Kasumi-1 (cell line): ENCODE measurements around the gene NDUFS3.
"Not testable (repeated sequence)": the region's sequence is repeated elsewhere in the genome, so short reads cannot be mapped to it uniquely, and the experiment has no call there.

Source experiments
- DNase-seq, 2 experiments: peaks; one replicate each; lab custom pipeline; 2025; lab: John Stamatoyannopoulos, UW

NDUFS3 gene

DNA sequence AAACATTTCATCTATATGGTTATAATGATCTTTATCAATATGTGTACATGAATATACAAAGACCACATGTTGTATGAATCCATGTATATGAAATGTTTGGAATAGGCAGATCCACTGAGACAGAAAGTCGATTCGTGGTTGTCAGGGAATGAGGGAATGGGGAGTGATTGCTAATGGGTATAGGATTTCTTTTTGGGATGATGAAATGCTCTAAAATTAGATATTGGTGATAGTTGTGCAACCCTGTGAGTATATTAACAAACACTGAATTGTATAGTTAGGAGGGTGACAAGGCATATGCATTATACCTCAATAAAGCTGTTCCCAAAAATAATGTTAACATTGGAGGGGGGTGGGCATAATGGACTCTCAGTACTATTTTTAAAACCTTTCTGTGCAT lies 18.4 kb upstream of the NDUFS3 start:
- DNase-seq, result no peak

DNA sequence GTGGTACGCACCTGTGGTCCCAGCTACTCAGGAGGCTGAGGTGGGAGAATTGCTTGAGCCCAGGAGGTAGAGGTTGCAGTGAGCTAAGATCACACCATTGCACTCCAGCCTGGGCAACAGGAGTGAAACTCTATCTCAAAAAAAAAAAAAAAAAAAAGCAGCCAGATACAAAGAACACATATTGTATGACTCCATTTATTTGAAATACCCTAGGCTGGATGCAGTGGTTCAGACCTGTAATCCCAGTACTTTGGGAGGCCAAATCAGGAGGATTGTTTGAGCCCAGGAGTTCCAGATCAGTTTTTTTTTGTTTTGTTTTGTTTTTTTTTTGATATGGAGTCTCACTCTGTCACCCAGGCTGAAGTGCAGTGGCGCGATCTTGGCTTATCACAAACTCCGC lies 16.5 kb upstream of the NDUFS3 start:
- DNase-seq, result not testable (repeated sequence)

DNA sequence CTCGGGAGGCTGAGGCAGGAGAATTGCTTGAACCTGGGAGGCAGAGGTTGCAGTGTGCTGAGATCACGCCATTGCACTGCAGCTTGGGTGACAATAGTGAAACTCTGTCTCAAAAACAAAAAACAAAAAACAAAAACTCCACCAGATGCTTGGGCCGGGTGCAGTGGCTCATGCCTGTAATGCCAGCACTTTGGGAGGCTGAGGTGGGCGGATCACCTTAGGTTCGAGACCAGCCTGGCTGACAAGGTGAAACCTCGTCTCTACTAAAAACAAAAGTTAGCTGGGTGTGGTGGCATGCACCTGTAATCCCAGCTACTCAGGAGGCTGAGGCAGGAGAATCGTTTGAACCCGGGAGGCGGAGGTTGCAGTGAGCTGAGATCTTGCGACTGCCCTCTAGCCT lies 14.5 kb upstream of the NDUFS3 start:
- DNase-seq, result not testable (repeated sequence)

DNA sequence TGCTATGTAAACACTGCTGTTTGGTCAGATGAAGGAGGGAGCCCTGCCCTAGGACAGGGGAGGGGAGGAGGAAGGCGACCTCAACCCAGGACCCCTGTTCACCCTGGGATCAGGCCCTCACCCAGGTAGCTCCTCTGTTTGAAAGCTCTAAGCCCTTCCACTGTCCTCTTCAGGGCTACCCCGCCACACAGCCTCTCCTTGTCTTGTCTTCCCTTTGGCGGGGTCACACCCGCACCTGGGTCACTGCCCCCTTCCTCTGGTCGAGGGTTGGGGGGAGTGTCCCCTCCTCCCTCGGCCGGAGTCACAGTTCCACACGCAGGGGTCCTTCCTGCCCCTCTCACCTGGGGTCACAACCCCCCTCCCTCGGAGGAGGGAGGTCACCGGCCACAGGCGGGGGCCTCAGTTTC lies 13.9 kb upstream of the NDUFS3 start:
- peak in 1 of 2 experiments; percentile 23 for DNase-seq

DNA sequence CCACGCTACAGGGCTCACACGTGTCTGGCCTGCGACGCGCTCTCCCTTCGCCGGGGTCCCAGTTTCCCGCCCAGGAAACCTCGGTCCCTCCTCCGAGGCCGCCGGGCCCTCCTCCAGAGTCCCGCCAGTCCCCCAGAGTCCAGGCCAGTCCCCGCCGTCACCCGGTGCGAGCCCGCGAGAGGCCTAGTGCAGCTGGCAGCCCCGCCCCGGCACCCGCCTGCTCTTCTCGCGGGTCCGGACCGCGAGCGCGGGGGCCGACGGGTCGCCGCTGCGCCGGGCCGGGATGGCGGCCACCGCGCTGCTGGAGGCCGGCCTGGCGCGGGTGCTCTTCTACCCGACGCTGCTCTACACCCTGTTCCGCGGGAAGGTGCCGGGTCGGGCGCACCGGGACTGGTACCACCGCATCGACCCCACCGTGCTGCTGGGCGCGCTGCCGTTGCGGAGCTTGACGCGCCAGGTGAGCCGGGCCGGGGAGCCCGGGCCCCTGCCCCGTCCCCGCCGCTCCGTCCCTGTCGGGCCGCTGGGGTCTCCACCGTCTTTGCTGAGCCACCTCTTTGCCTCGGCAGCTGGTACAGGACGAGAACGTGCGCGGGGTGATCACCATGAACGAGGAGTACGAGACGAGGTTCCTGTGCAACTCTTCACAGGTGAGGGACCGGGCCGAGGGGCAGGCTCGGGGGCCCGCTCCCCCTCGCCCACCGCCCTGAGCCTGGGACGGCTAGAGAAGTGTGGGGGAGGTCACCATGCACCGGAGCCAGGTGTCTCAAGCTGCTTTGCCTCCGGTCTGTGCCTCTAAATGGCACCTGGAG lies 13.3 kb upstream of the NDUFS3 start, which contains the start of gene PTPMT1:
Gene PTPMT1, plus strand, starts transcription at position 260 of the 809 bp plus-strand sequence. Its CDS starts 24 bp downstream, at position 284.
- peak; percentile 51 to 61 for DNase-seq

DNA sequence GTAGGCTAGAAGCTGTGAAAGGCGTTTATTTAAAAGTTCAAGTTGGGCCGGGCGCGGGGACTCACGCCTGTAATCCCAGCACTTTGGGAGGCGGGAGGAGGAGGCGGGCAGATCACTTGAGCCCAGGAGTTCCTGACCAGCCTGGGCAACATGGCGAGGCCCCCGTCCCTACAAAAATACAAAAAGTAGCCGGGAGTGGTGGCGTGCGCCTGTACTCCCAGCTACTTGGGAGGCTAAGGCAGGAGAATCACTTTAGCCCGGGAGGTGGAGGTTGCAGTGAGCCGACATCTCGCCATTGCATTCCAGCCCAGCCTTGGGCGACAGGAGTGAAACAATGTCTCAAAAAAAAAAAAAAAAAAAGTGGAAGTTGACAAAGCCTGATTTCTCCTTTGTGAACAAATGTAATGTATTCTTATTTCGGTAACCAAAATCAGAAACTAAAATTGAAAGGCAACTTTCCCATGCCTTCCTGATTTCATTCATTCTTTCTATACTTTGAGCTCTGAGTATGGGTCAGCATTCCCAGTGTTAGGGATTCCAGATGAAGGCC lies 12.7 kb upstream of the NDUFS3 start:
- DNase-seq, result no peak

DNA sequence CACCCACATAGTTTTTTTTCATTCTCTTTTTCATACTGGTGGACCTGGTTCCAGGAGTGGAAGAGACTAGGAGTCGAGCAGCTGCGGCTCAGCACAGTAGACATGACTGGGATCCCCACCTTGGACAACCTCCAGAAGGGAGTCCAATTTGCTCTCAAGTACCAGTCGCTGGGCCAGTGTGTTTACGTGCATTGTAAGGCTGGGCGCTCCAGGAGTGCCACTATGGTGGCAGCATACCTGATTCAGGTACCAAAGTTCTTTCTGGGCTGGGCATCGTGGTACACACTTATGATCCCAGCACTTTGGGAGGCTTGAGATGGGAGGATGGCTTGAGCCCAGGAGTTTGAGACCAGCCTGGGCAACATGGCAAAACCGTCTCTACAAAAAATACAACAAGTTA lies 9.2 kb upstream of the NDUFS3 start:
- DNase-seq, result no peak

DNA sequence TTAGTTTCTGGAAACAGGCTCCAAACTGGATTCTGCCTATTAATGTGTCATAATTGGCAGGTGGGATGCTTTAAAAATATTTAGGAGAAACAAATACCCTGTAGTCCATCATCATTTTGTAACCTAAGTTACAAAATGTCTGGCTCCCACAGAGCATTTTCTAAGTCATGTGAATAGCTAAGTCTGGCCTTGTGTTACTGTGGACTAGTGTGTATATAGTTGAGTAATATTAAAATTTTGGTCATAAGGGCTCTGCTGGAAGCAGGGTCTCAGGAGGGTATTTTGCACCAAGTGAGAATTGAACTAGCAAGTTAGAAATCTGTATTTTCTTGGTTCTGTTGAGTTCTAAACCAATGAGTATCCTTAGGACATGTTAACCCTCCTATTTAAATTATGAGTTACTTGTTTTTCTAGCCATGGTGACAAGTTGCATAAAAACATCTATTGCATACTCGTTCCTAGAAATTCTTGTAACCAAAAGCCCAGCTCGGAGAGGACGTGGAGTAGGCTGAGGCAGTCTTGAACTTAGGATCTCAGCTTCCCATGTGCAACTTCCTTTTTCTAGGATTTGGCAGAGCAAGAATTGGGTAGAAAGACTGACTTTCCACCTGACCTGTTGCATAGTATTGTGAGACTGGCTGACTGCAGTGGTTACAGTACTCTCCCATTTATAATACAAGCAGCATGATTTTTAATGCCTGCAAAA lies 8.1 kb upstream of the NDUFS3 start:
- no peak for DNase-seq

DNA sequence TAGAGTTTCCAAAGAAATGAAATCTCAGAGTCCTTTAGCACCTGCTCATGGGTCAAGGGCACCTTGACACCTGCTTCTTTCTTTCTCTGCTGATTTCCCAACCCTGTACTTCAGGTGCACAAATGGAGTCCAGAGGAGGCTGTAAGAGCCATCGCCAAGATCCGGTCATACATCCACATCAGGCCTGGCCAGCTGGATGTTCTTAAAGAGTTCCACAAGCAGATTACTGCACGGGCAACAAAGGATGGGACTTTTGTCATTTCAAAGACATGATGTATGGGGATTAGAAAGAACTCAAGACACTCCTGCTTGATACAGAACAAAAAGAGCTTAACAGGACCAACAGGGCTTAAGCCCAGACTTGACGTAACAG lies 7.5 kb upstream of the NDUFS3 start:
- DNase-seq, result no peak

DNA sequence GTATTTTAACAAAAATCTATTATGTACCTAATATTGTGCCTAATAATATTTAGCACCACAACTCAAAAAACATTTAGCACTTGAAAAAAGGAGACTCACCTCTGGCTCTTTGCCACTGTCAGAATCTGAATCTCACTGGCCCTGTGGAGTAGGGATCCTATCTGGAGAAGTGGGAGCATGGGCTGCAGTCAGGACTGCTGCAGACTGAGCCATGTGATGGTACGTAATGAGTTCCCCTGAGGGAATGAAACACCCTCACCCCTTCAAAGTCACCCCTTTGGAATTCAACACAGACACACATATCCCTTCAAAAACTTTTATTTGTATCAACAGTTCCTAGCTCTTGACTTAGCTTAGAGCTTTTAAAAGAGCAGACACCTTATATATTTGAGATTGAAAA lies 7.0 kb upstream of the NDUFS3 start:
- DNase-seq, result no peak

DNA sequence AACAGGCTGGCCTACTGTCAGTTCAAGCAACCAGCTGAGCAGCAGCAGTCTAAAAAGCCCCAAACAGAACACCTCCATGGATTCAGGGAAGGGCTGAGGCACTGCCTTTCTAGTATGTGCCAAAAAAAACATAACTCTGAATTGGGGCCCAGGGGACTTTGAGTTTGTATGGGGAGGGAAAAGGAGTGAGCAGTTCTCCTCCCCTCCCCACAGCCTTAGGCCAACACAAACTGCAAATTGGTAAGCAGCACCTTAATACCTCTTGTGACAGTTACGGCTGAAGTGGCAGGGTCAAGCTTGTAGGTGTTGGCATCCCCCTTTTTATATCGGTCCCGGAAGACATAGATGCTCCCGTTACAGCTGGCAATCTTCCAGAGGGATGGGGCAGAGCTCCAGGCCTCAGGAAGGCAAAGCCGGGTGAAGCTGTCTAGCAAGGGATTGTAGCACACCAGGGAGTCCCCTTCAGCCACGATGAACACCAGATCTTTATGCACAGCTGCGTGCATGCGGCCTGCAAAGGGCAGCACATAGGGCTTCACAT lies 6.1 kb upstream of the NDUFS3 start:
- no peak for DNase-seq

DNA sequence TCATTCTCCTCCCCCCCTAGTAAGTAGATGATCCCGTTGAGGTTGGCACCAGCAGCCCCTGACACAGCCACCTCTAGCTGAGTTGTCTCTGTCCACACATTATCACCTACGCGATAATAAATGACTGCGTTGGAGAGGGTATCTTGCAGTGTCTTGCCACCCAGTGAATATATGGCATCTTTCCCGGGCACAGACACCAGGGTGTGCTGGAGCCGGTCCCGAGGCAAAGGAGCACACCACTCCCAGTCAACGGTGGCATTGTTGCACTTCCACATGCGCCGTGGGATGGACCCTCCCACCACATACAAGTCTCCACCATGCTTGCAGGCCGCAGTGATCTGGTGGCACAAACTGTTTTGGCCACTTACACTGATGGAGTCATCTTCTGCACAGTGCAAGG lies 5.6 kb upstream of the NDUFS3 start:
- DNase-seq, result no peak

DNA sequence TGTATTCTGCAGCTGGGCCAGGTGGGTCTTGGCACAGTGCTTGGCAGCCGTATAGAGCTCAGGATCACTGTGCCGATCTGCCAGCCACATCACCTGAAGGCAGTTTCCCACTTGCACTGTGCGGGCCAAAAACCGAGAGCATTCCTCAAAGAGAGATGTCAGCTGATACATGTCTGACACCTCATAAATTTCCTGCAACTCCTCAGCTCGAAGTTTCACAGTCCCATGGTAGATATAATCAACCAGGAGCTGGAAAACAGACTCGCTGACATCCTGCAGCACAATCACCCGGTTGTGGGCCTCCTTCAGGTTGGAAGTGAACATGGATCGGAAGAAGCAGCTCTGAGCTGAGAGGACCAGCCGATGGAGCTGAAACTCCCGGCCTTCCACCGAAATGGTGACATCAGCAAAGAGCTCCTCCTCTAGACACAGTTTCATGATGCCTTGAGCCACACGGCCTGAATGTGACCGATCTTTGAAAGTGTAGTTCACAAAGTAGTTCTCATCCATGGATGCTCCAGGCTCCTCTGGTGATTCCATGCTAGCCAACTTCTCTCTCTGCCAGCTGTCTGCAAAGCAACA lies 1.3 kb upstream of the NDUFS3 start:
- DNase-seq, result no peak

DNA sequence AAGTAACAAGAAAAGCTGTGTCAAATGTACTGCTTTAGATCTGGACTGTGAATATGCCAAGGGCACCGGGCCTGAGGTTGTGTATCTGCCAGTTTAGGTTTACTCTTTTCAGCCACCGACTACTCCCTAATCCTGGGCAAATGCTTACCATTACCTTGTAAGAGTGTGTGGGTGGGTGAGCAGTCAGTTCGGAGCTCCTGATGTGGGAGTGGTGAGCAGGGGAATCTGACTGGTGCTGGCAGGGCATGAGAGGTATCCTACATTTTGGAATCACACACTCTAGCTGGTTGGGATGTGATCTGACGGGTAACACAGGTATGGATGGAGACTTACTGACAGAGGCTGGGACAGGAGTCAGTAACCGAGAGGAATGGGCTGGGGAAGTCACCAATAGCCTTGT lies 5.0 kb downstream of the NDUFS3 start:
- DNase-seq, result no peak

DNA sequence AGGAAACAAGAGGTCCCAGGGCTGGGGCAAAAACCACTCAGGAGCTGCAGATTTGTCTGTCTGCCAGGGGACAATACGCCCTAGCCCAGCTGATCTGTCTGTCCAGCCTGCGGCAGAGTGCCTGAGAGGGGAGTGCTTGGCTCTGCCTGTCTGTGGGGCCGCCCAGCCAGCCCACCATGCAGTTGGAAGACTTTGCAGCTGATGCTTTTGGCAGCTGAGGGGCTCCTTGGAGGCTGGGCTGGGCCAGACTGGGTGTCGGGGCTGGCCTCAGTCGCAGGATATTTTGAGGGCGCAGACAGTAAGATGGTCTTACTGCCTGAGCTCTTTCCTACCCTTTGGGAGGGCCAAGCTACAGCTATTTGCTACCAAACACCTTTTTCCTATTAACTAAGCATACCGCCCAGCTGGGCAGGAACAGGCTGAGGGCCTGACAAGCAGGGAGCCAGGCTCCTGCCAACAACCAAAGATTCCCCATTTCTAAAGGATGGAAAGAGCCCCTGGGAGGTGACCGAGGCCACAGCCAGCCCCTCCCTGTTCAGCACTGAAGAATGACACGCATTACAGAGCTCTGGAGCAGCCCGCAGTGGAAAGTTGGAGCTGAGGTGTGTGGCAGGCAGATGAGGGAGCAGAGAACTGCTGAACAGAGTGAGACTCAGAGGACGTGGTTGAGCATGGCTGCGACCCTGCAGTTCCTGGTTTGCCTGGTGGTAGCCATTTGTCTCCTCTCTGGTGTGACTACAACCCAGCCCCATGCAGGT lies 7.4 kb downstream of the NDUFS3 start, which contains the start of gene FAM180B:
Gene FAM180B, plus strand, starts transcription at position 581 of the 758 bp plus-strand sequence. Its CDS starts 91 bp downstream, at position 672.
- no peak for DNase-seq

DNA sequence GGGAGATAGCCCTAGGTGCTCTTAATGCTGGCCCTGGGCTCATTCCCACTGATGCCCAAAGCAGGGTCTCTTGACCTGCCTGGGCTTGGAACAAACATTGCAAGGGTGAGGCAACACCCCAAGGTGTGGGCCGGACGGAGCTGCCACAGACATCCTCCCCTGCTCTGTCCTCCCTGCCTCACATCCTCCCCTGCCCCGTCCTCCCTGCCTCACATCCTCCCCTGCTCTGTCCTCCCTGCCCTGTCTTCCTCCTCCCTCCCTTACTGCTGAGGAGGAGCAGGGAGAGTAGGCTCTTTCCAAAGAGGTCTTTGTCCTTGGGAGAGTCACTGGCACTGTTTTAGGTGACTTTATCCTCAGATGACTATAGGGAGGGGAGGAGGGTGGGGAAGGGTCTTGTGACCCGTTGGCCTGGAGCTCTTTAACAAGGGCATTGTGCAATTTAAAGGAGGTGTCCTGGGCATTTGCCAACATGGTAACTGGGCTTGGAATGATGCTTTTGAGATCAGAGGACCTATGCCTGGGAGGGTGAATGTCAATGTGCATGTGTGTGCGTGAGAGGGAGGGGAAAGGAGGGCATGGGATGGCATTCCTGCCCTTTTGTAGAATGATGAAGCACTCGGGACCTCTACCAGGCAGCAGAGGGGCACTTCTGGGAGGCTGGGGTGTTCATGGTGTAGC lies 8.3 kb downstream of the NDUFS3 start:
- no peak for DNase-seq

DNA sequence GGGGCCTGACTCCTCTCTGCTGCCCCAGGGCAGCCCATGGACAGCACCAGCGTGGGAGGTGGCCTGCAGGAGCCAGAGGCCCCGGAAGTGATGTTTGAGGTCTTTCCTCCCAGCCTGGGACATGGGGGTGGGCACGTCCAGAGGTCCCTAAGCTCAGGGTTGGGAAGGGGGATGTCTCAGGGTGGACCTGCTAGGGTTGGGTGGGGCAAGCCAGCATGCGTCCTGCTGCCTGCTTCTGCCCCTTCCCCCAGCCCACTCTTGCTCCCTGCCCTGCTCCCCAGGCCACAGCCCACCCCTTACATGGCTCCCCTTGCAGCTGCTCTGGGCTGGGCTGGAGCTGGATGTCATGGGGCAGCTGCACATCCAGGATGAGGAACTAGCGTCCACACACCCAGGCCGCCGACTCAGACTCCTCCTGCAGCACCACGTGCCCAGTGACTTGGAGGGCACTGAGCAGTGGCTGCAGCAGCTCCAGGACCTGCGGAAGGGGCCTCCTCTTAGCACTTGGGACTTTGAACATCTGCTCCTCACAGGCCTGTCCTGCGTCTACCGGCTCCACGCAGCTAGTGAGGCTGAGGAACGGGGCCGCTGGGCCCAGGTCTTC lies 9.0 kb downstream of the NDUFS3 start:
- DNase-seq, result peak; percentile 86 to 93

DNA sequence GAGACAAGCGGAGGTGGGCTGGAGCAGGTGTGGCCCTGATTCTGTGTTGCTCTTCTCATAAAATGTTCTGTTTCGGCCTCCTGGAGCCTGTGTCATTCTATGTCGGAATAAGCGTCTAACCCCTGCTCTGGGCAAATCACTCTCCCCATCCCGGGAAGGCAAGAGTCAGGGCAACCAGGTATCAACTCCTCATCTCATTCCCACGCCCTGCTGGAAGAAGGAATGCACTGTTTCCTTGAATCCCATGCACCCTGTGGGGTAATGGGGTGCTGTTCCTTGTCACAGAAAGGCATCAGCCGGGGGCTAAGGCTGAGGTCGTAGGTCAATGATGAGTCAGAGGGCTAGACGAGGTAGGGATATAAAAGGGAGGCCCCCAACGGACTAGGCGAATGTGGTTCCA lies 10.2 kb downstream of the NDUFS3 start:
- no peak for DNase-seq

DNA sequence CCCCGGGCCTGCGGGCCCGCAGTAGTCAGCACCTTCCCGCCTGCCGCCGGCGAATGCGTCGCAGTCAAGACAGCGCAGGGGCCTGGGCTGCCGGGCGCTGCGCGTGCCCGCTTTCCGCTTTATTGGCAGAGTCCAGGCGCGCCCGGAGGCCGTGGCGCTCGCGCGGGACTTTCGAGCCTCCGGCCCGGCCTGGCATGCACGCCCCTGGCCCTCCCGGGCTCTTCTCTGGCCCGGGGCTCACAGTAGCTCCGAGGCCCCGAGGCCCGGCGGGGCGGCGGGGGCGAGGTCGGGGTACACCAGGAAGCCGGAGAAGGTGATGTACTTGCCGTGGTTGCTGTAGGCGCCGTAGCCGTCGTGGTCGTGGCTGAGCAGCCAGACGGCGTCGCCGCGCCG lies 10.7 kb downstream of the NDUFS3 start:
- no peak for DNase-seq

DNA sequence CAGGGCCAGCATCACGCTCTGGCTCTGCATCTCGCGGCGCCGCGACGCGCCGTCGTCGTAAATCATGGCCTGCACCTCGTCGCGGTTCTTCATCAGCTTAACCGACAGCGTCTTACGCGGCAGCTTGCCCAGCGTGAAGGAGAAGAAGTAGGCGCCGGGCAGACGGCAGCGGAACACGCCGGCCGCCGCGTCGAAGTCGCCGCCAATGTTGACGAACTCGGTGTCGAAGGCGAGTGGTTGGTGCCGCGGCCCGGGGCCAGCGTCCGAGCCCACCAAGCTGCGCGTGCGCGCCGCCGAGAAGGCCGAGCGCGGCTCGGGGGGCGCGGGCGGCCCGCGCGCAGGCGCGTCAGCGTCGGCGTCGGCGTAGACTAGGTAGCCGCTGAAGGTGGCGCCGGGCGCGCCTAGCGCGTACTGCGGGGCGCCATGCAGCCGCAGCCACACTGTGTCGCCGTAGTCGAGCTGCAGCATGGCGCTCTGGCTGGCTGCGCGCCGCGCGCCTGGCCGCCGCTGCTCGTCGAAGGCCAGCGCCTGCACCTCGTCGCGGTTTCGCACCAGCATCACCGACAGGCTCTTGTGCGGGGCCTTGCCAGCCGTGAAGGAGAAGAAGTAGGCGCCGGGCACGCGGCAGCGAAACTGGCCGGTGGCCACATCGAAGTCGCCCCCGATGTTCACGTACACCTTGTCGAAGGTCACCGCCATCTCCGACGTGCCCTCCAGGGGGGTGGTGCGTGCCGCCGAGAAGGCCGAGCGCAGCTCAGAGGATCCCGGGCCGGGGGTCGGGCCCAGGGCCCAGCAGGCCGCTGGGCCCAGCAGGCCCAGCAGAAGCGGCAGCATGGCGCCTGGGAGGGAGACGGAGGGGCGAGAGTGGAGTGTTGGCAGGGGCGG lies 11.3 kb downstream of the NDUFS3 start:
- peak; percentile 21 to 40 for DNase-seq
